PC-3 (cell line): Measurements from ENCODE around the gene ZBTB7C. TPM values are rescaled to one million over a fixed set of nuclear protein-coding genes. Genes with fewer than 3 reads are reported as not detected.

Experiments
- ATAC-seq: fragments of 200-7000 bp; cut with Tn5 transposase; 2 replicates; pipeline ENCODE4 v1.9.1; 2020; ENCODE audit warnings: mild to moderate bottlenecking, moderate library complexity
- BruUV-seq: library from RNA; stranded (reverse); fragments of 400-500 nt; replicated peaks from 2 replicates; lab custom pipeline; 2021; lab: Mats Ljungman, UMichigan
- CTCF ChIA-PET: fragments of 300-600 bp; sonication (Branson Sonifier 250); formaldehyde crosslinking; loops from one replicate; lab custom pipeline; 2022; ENCODE audit warnings: antibody characterized with exemption; lab: Charles Lee
- POLR2A ChIA-PET: fragments of 300-600 bp; sonication (Branson Sonifier 250); formaldehyde crosslinking; loops from one replicate; lab custom pipeline; 2022; ENCODE audit warnings: antibody characterized with exemption; ENCODE audit not compliant: unreplicated experiment; lab: Charles Lee
- DNase-seq: peaks from one replicate; pipeline ENCODE4 v3.0.0-alpha.2; 2015
- H2AFZ ChIP-seq: fragments of 300-600 bp; sonication (generic); 2 replicates; pipeline ENCODE4 v1.6.0; 2016; ENCODE audit warnings: antibody characterized with exemption, low read length
- H3F3A ChIP-seq: fragments of 300-600 bp; sonication (generic); one replicate; pipeline ENCODE4 v1.6.0; 2017; ENCODE audit warnings: antibody characterized with exemption, low read length, control low read depth, mild to moderate bottlenecking; ENCODE audit not compliant: unreplicated experiment
- H3K27ac ChIP-seq: fragments of 300-600 bp; sonication (generic); 2 replicates; pipeline ENCODE4 v1.5.1; 2016; ENCODE audit warnings: mild to moderate bottlenecking, low read length
- H3K27me3 ChIP-seq: fragments of 300-600 bp; sonication (generic); 2 replicates; pipeline ENCODE4 v1.6.1; 2016; ENCODE audit warnings: low read length, mixed read lengths
- H3K36me3 ChIP-seq: fragments of 300-600 bp; sonication (generic); 2 replicates; pipeline ENCODE4 v1.6.1; 2016; ENCODE audit warnings: low read depth, mixed run types, low read length, mixed read lengths
- H3K4me1 ChIP-seq: fragments of 300-600 bp; sonication (generic); 2 replicates; pipeline ENCODE4 v1.5.1; 2016; ENCODE audit warnings: low read length; ENCODE audit not compliant: insufficient read depth
- H3K4me2 ChIP-seq: fragments of 300-600 bp; sonication (generic); 2 replicates; pipeline ENCODE4 v1.6.0; 2016; ENCODE audit warnings: low read length
- H3K4me3 ChIP-seq: fragments of 300-600 bp; sonication (generic); 2 replicates; pipeline ENCODE4 v1.5.1; 2016; ENCODE audit warnings: mild to moderate bottlenecking, low read length, mixed read lengths
- H3K79me2 ChIP-seq: fragments of 300-600 bp; sonication (generic); 2 replicates; pipeline ENCODE4 v1.6.1; 2017; ENCODE audit warnings: low read length, mixed read lengths
- H3K9ac ChIP-seq: fragments of 300-600 bp; sonication (generic); 2 replicates; pipeline ENCODE4 v1.6.0; 2016; ENCODE audit warnings: mild to moderate bottlenecking, low read length
- H3K9me2 ChIP-seq: fragments of 300-600 bp; sonication (generic); replicated peaks from 2 replicates; pipeline ENCODE4 v1.6.1; 2016; ENCODE audit warnings: mixed run types, low read length, mixed read lengths
- H3K9me3 ChIP-seq: fragments of 300-600 bp; sonication (generic); 2 replicates; pipeline ENCODE4 v1.6.1; 2016; ENCODE audit warnings: low read length, mixed read lengths
- H4K20me1 ChIP-seq: fragments of 300-600 bp; sonication (generic); 2 replicates; pipeline ENCODE4 v1.6.1; 2016; ENCODE audit warnings: low read length, mixed read lengths
- EZH2 ChIP-seq: fragments of 300-600 bp; sonication (generic); IDR thresholded peaks from one replicate; pipeline ENCODE4 v1.6.1; 2017; ENCODE audit warnings: antibody characterized with exemption, mild to moderate bottlenecking, low read length; ENCODE audit not compliant: unreplicated experiment
- EZH2phosphoT487 ChIP-seq: fragments of 300-600 bp; sonication (generic); IDR thresholded peaks from 2 replicates; pipeline ENCODE4 v1.6.1; 2018; ENCODE audit warnings: mild to moderate bottlenecking, antibody characterized with exemption, low read length, borderline replicate concordance
- intact Hi-C: fragments of 100-400 bp; cut with micrococcal nuclease; formaldehyde crosslinking; loops from 2 replicates; pipeline ENCODE4 v1.9.0; 2023
- total RNA-seq: library from RNA; depleted of rRNA; stranded (reverse); fragments of >200 nt; gene quantifications from 2 replicates; pipeline ENCODE4 v1.2.3, GENCODE V29; 2014
- TF ChIP-seq, protein P1 (sequence below): fragments of 300-600 bp; sonication (generic); conservative IDR thresholded peaks from 2 replicates; pipeline ENCODE4 v1.5.1; 2017; ENCODE audit warnings: antibody characterized with exemption, low read depth, mild to moderate bottlenecking, low read length

Gene ZBTB7C
- total RNA-seq, 1 experiment from 2014 or later, result 1.3 TPM

DNA sequence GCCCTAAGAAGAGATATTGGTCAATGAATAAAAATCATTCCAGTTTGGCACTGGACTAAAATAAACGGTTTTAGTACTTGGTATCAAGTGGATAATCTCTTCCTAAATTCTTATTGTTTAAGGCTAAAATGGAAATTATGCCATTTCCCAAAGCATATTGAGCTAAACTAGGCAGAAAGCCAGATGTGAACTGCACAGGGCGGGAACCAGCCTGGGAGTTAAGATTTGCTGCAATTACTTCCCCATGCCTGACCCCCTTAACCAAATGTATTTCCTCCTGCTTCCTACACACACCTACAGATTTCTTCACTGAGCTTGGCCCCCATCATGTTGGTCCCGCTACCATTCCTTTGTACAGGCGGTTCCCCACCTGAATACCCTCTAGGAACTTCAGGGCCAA lies 12.2 kb downstream of the ZBTB7C start:
- H3K27me3 ChIP-seq, result no peaks in the 10 kb centered on the region
- DNase-seq (no peak), ATAC-seq (no peak)
- no peaks in the 10 kb centered on the region for H3K9me2 ChIP-seq
- POLR2A ChIA-PET, result no interaction called here
- H3K27ac ChIP-seq, result no peak overlapping the region
- no TSS peak for BruUV-seq
- H3K9me3 ChIP-seq, result no peaks in the 10 kb centered on the region
- no peaks in the 10 kb centered on the region for H3K79me2 ChIP-seq
- H3K9ac ChIP-seq, result no peak overlapping the region
- no peak overlapping the region for H2AFZ ChIP-seq
- no peak overlapping the region for H3K4me3 ChIP-seq
- H3K4me2 ChIP-seq, result no peak overlapping the region
- no peaks in the 10 kb centered on the region for H3K4me1 ChIP-seq
- no peaks in the 10 kb centered on the region for H4K20me1 ChIP-seq
- no peaks in the 10 kb centered on the region for H3K36me3 ChIP-seq
- CTCF ChIA-PET, result no interaction called here
- intact Hi-C loops, result no loop called here
- no peaks in the 10 kb centered on the region for H3F3A ChIP-seq
- TF ChIP-seq EZH2, result no peak
- TF ChIP-seq, protein P1, sequence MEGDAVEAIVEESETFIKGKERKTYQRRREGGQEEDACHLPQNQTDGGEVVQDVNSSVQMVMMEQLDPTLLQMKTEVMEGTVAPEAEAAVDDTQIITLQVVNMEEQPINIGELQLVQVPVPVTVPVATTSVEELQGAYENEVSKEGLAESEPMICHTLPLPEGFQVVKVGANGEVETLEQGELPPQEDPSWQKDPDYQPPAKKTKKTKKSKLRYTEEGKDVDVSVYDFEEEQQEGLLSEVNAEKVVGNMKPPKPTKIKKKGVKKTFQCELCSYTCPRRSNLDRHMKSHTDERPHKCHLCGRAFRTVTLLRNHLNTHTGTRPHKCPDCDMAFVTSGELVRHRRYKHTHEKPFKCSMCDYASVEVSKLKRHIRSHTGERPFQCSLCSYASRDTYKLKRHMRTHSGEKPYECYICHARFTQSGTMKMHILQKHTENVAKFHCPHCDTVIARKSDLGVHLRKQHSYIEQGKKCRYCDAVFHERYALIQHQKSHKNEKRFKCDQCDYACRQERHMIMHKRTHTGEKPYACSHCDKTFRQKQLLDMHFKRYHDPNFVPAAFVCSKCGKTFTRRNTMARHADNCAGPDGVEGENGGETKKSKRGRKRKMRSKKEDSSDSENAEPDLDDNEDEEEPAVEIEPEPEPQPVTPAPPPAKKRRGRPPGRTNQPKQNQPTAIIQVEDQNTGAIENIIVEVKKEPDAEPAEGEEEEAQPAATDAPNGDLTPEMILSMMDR, result no peak
- TF ChIP-seq EZH2phosphoT487, result no peak

GRCh38 chr18:48396561-48396960 lies 12.6 kb downstream of the ZBTB7C start:
- ChIA-PET POLR2A (no interaction called here), CTCF (interaction anchor here (0.7 kb wide), 1 partner anchor 366 kb away, joined by 3 read pairs; no protein-coding TSS in a partner anchor)
- no peak for DNase-seq
- H3K36me3 ChIP-seq, result no peaks in the 10 kb centered on the region
- H3K9ac ChIP-seq, result no peak overlapping the region
- H3K4me2 ChIP-seq, result no peak overlapping the region
- no peaks in the 10 kb centered on the region for H3K4me1 ChIP-seq
- no peak overlapping the region for H3K27ac ChIP-seq
- BruUV-seq, result no TSS peak
- no peaks in the 10 kb centered on the region for H3F3A ChIP-seq
- H3K27me3 ChIP-seq, result no peaks in the 10 kb centered on the region
- no peaks in the 10 kb centered on the region for H3K9me3 ChIP-seq
- no peaks in the 10 kb centered on the region for H3K79me2 ChIP-seq
- intact Hi-C loops, result no loop called here
- ATAC-seq, result no peak
- no peaks in the 10 kb centered on the region for H4K20me1 ChIP-seq
- no peak overlapping the region for H2AFZ ChIP-seq
- H3K4me3 ChIP-seq, result no peak overlapping the region
- H3K9me2 ChIP-seq, result no peaks in the 10 kb centered on the region
- TF ChIP-seq, protein P1, result no peak
- TF ChIP-seq EZH2phosphoT487 (no peak), EZH2 (no peak)

GRCh38 chr18:48395646-48396045 lies 13.5 kb downstream of the ZBTB7C start:
- Histone ChIP-seq H2AFZ (no peak overlapping the region), H3K4me1 (no peaks in the 10 kb centered on the region), H3K27me3 (no peaks in the 10 kb centered on the region), H3F3A (no peaks in the 10 kb centered on the region), H4K20me1 (no peaks in the 10 kb centered on the region), H3K79me2 (no peaks in the 10 kb centered on the region), H3K27ac (no peak overlapping the region), H3K4me2 (no peak overlapping the region), H3K9me2 (no peaks in the 10 kb centered on the region), H3K4me3 (no peak overlapping the region), H3K9me3 (no peaks in the 10 kb centered on the region), H3K36me3 (no peaks in the 10 kb centered on the region), H3K9ac (no peak overlapping the region)
- DNase-seq (no peak), ATAC-seq (no peak)
- ChIA-PET POLR2A (no interaction called here), CTCF (no interaction called here)
- BruUV-seq, result no TSS peak
- TF ChIP-seq EZH2phosphoT487, result no peak
- no peak for TF ChIP-seq EZH2
- TF ChIP-seq, protein P1, result no peak
- intact Hi-C loops, result no loop called here
